Neural cell (in vitro differentiated cells): Measurements from ENCODE around the gene GSDMA. TPM values are rescaled to one million over a fixed set of nuclear protein-coding genes. Genes with fewer than 3 reads are reported as not detected.

Experiments used
- H2AFZ ChIP-seq: fragments of 200-600, 300-800 bp; sonication (generic), shearing (Covaris generic); 2 replicates; pipeline ENCODE4 v1.6.0; 2014; ENCODE audit warnings: low read depth, mild to moderate bottlenecking, antibody characterized with exemption, low read length, moderate library complexity
- H3F3A ChIP-seq: fragments of 200-600 bp; shearing (Covaris generic); 2 replicates; pipeline ENCODE4 v1.6.1; 2016; ENCODE audit warnings: mild to moderate bottlenecking, moderate library complexity, mixed read lengths, antibody characterized with exemption, low read length; ENCODE audit not compliant: insufficient read depth, poor library complexity, severe bottlenecking
- H3K27ac ChIP-seq: fragments of 200-600, 300-800 bp; sonication (generic), shearing (Covaris generic); 2 replicates; pipeline ENCODE4 v1.5.1; 2014; ENCODE audit warnings: mild to moderate bottlenecking, low read length, moderate library complexity
- H3K27me3 ChIP-seq: fragments of 300-800, 200-600 bp; sonication (generic), shearing (Covaris generic); 2 replicates; pipeline ENCODE4 v1.6.0; 2014; ENCODE audit warnings: mild to moderate bottlenecking, low read depth, low read length, moderate library complexity; ENCODE audit not compliant: insufficient read depth
- H3K36me3 ChIP-seq: fragments of 300-800, 200-600 bp; sonication (generic), shearing (Covaris generic); 2 replicates; pipeline ENCODE4 v1.5.1; 2014; ENCODE audit warnings: mild to moderate bottlenecking, antibody characterized with exemption, low read length, moderate library complexity; ENCODE audit not compliant: insufficient read depth
- H3K4me2 ChIP-seq: fragments of 300-800, 200-600 bp; sonication (generic), shearing (Covaris generic); 2 replicates; pipeline ENCODE4 v1.6.0; 2014; ENCODE audit warnings: mild to moderate bottlenecking, low read length
- H3K4me3 ChIP-seq: fragments of 300-800, 200-600 bp; sonication (generic), shearing (Covaris generic); 2 replicates; pipeline ENCODE4 v1.5.1; 2014; ENCODE audit warnings: mild to moderate bottlenecking, low read length, moderate library complexity
- H3K79me2 ChIP-seq: fragments of 200-600 bp; shearing (Covaris generic); replicated peaks from 2 replicates; pipeline ENCODE4 v1.6.0; 2014; ENCODE audit warnings: mild to moderate bottlenecking, low read length, moderate library complexity; ENCODE audit not compliant: insufficient read depth
- H3K9ac ChIP-seq: fragments of 300-800, 200-600 bp; sonication (generic), shearing (Covaris generic); 2 replicates; pipeline ENCODE4 v1.6.1; 2016; ENCODE audit warnings: mild to moderate bottlenecking, low read length, mixed read lengths
- H3K9me2 ChIP-seq: fragments of 200-600 bp; shearing (Covaris generic); 2 replicates; pipeline ENCODE4 v1.6.1; 2016; ENCODE audit warnings: mild to moderate bottlenecking, low read length, mixed read lengths; ENCODE audit not compliant: insufficient read depth
- H3K9me3 ChIP-seq: fragments of 200-600, 300-800 bp; sonication (generic), shearing (Covaris generic); 2 replicates; pipeline ENCODE4 v1.6.1; 2016; ENCODE audit warnings: mild to moderate bottlenecking, mixed run types, low read length, moderate library complexity, mixed read lengths
- H4K20me1 ChIP-seq: fragments of 200-600 bp; shearing (Covaris generic); 2 replicates; pipeline ENCODE4 v1.6.1; 2016; ENCODE audit warnings: mild to moderate bottlenecking, mixed run types; ENCODE audit not compliant: insufficient read depth
- CTCF ChIP-seq: fragments of 450-650 bp; IDR thresholded peaks from 2 replicates; pipeline ENCODE4 v1.5.1; 2014; ENCODE audit warnings: antibody characterized with exemption, mild to moderate bottlenecking, moderate library complexity; ENCODE audit not compliant: poor library complexity, severe bottlenecking
- EP300 ChIP-seq: fragments of 450-650 bp; conservative IDR thresholded peaks from 2 replicates; pipeline ENCODE4 v1.6.1; 2014; ENCODE audit warnings: antibody characterized with exemption, mild to moderate bottlenecking, moderate library complexity; ENCODE audit not compliant: poor library complexity, severe bottlenecking
- EZH2 ChIP-seq: fragments of 200-600, 300-800 bp; shearing (Covaris generic), sonication (generic); IDR thresholded peaks from 2 replicates; pipeline ENCODE4 v1.6.1; 2014; ENCODE audit warnings: antibody characterized with exemption, low read length, borderline replicate concordance, mild to moderate bottlenecking; ENCODE audit not compliant: insufficient read depth, poor library complexity, severe bottlenecking
- MXI1 ChIP-seq: fragments of 450-650 bp; conservative IDR thresholded peaks from 2 replicates; pipeline ENCODE4 v1.6.1; 2014; ENCODE audit warnings: antibody characterized with exemption, mild to moderate bottlenecking; ENCODE audit not compliant: poor library complexity, severe bottlenecking
- POLR2AphosphoS5 ChIP-seq: IDR thresholded peaks from 2 replicates; pipeline ENCODE4 v1.6.1; 2012
- RAD21 ChIP-seq: fragments of 450-650 bp; conservative IDR thresholded peaks from 2 replicates; pipeline ENCODE4 v1.6.1; 2014; ENCODE audit warnings: antibody characterized with exemption, mild to moderate bottlenecking, moderate library complexity
- REST ChIP-seq: IDR thresholded peaks from 2 replicates; pipeline ENCODE4 v1.6.1; 2012; ENCODE audit warnings: borderline replicate concordance
- SMC3 ChIP-seq: fragments of 450-650 bp; conservative IDR thresholded peaks from 2 replicates; pipeline ENCODE4 v1.6.1; 2014; ENCODE audit warnings: antibody characterized with exemption, mild to moderate bottlenecking, moderate library complexity; ENCODE audit not compliant: poor library complexity
- TAF1 ChIP-seq: IDR thresholded peaks from 2 replicates; pipeline ENCODE4 v1.6.1; 2012; ENCODE audit warnings: low read depth
- polyA plus RNA-seq: library from polyadenylated mRNA; depleted of rRNA; stranded (reverse); fragments of >200 nt; gene quantifications from 2 replicates; pipeline ENCODE4 v1.2.3, GENCODE V29; 2014

The GSDMA gene
- polyA plus RNA-seq, 1 donor from 2014 or later: not detected

- Histone ChIP-seq H3K9me3 (no peaks in the 10 kb centered on the region), H3F3A (no peaks in the 10 kb centered on the region), H2AFZ (no peak overlapping the region), H4K20me1 (no peaks in the 10 kb centered on the region), H3K4me2 (no peak overlapping the region), H3K27me3 (no peaks in the 10 kb centered on the region), H3K9ac (no peak overlapping the region), H3K9me2 (no peaks in the 10 kb centered on the region), H3K79me2 (no peaks in the 10 kb centered on the region), H3K4me3 (no peak overlapping the region), H3K36me3 (no peaks in the 10 kb centered on the region), H3K27ac (no peak overlapping the region)
- TF ChIP-seq REST (no peak), MXI1 (no peak), EP300 (no peak), RAD21 (no peak), CTCF (no peak), EZH2 (no peak)
Observed at GRCh38 chr17:39935909-39936308, 26.9 kb upstream of the GSDMA start.

GRCh38 chr17:39937447-39937846, 25.4 kb upstream of the GSDMA start:
- no peak overlapping the region for H3K4me2 ChIP-seq
- no peaks in the 10 kb centered on the region for H3K27me3 ChIP-seq
- H3K4me3 ChIP-seq: no peak overlapping the region
- H3F3A ChIP-seq: no peaks in the 10 kb centered on the region
- H3K9me2 ChIP-seq: no peaks in the 10 kb centered on the region
- no peak overlapping the region for H3K9ac ChIP-seq
- H3K36me3 ChIP-seq: no peaks in the 10 kb centered on the region
- no peak for TF ChIP-seq SMC3
- no peak for TF ChIP-seq MXI1
- TF ChIP-seq EP300: no peak
- TF ChIP-seq TAF1: no peak
- no peak for TF ChIP-seq RAD21
- no peak for TF ChIP-seq EZH2
- TF ChIP-seq REST: no peak
- TF ChIP-seq POLR2AphosphoS5: no peak
- no peak for TF ChIP-seq CTCF
- no peaks in the 10 kb centered on the region for H3K9me3 ChIP-seq
- no peak overlapping the region for H2AFZ ChIP-seq
- no peak overlapping the region for H3K27ac ChIP-seq
- no peaks in the 10 kb centered on the region for H3K79me2 ChIP-seq
- no peaks in the 10 kb centered on the region for H4K20me1 ChIP-seq
